Endodermal cell (in vitro differentiated cells): ENCODE measurements around the gene BGLAP. TPM values are rescaled to one million over a fixed set of nuclear protein-coding genes. Genes with fewer than 3 reads are reported as not detected.

Source experiments
- DNase-seq: peaks from one replicate; pipeline ENCODE4 v3.0.0-alpha.2; 2017
- H3K27ac ChIP-seq: 2 replicates; pipeline ENCODE4 v1.5.1; 2013; ENCODE audit warnings: mild to moderate bottlenecking, low read depth, low read length, moderate library complexity
- H3K27me3 ChIP-seq: 2 replicates; pipeline ENCODE4 v1.6.1; 2013; ENCODE audit warnings: mild to moderate bottlenecking, low read length, moderate library complexity; ENCODE audit not compliant: insufficient read depth, control insufficient read depth, poor library complexity, severe bottlenecking
- H3K36me3 ChIP-seq: 2 replicates; pipeline ENCODE4 v1.7.0; 2013; ENCODE audit warnings: mild to moderate bottlenecking, low read length, moderate library complexity; ENCODE audit not compliant: control insufficient read depth, insufficient read depth
- H3K4me1 ChIP-seq: one replicate; pipeline ENCODE4 v1.7.0; 2013; ENCODE audit warnings: low read length; ENCODE audit not compliant: control insufficient read depth, insufficient read depth
- H3K4me3 ChIP-seq: 2 replicates; pipeline ENCODE4 v1.5.1; 2013; ENCODE audit warnings: mild to moderate bottlenecking, low read length, moderate library complexity
- H3K9ac ChIP-seq: 2 replicates; pipeline ENCODE4 v1.6.1; 2013; ENCODE audit warnings: mild to moderate bottlenecking, low read length, moderate library complexity; ENCODE audit not compliant: poor library complexity, severe bottlenecking; ENCODE audit errors: extremely low read depth
- H3K9me3 ChIP-seq: 2 replicates; pipeline ENCODE4 v1.6.1; 2013; ENCODE audit warnings: mild to moderate bottlenecking, low read length, moderate library complexity; ENCODE audit not compliant: control insufficient read depth
- H3K27ac Mint-ChIP-seq: 2 replicates; pipeline ENCODE4 v1.8.0; 2020; ENCODE audit warnings: mixed read lengths
- H3K27me3 Mint-ChIP-seq: 2 replicates; pipeline ENCODE4 v1.8.0; 2021; ENCODE audit warnings: mild to moderate bottlenecking, mixed read lengths; ENCODE audit not compliant: insufficient read depth
- H3K36me3 Mint-ChIP-seq: 2 replicates; pipeline ENCODE4 v1.8.0; 2020; ENCODE audit warnings: low read depth, mixed read lengths
- H3K4me1 Mint-ChIP-seq: 2 replicates; pipeline ENCODE4 v1.8.0; 2020; ENCODE audit warnings: mixed read lengths
- H3K4me3 Mint-ChIP-seq: 2 replicates; pipeline ENCODE4 v1.8.0; 2020; ENCODE audit warnings: mild to moderate bottlenecking, moderate library complexity, mixed read lengths
- H3K9me3 Mint-ChIP-seq: 2 replicates; pipeline ENCODE4 v1.8.0; 2020; ENCODE audit warnings: mild to moderate bottlenecking, mixed read lengths
- CTCF ChIP-seq: fragments of 200-600 bp; sonication (generic); conservative IDR thresholded peaks from 2 replicates; pipeline ENCODE4 v1.5.0; 2021; ENCODE audit warnings: antibody characterized with exemption, mild to moderate bottlenecking
- WGBS, 2 experiments: methylation state at CpG; one replicate each; pipeline versions ENCODE4 v1.1.5 to v1.1.7; 2013; ENCODE audit warnings: missing lambda C conversion rate in 2 of 2, mixed read lengths in 1 of 2; ENCODE audit not compliant: insufficient coverage in 1 of 2, insufficient read length in 1 of 2; 5-methylcytosine and 5-hydroxymethylcytosine counted together
- long read RNA-seq, 4 experiments: library from polyadenylated mRNA in 2 of 4; library from RNA in 1 of 4; library from capped mRNA in 1 of 4; stranded (forward) in 3 of 4; unstranded in 1 of 4; transcript quantifications; one replicate each; pipeline ENCODE4 v2.0.0, GENCODE V29; 2020 to 2021; ENCODE audit warnings: inconsistent platforms in 1 of 4
- polyA plus RNA-seq, 2 experiments: library from polyadenylated mRNA; stranded (reverse); fragments of 50-300 nt; gene quantifications; one replicate each; pipeline ENCODE4 v1.2.3, GENCODE V29; 2013
- total RNA-seq, 2 donors: library from RNA; stranded (reverse); fragmentation: NEBNext Ultra II Directional in 1 of 2; extraction: Animal tissue kit (Norgen Biotek cat#: 25700) in 1 of 2; gene quantifications; 2 replicates in 1 of 2; 3 replicates in 1 of 2; pipeline ENCODE4 v1.2.1, GENCODE V29; 2021

Gene BGLAP
- 1 to 10 TPM; 4.6 to 5.4 TPM for total RNA-seq
- 2.2 TPM for polyA plus RNA-seq (2013, experiment 1 of 2)
- 2.8 TPM for polyA plus RNA-seq (2013, experiment 2 of 2)
- long read RNA-seq, experiment 1, result 0 reads
- long read RNA-seq, experiment 2, result 0 reads
- long read RNA-seq, experiment 3, result 0 reads
- long read RNA-seq, experiment 4, result 0 reads

GRCh38 chr1:156241926-156242325 lies at the start of gene BGLAP:
BGLAP (plus strand) TSS chr1:156242184; CDS start chr1:156242232, 48 bp downstream.
- 91% methylated on average over 5 to 14 of the region's 14 CpGs for WGBS, 2 experiments
- Histone ChIP-seq H3K27ac (no peak within 1 kb of the TSS), H3K27me3 (no peaks in the 10 kb centered on the region), H3K4me1 (no peaks in the 10 kb centered on the region), H3K36me3 (peaks cover 24% of the 10 kb centered on the region), H3K4me3 (no peak within 1 kb of the TSS), H3K9ac (no peak within 1 kb of the TSS), H3K9me3 (no peaks in the 10 kb centered on the region)
- no peak for DNase-seq
- TF ChIP-seq CTCF, result no peak
- Mint-ChIP-seq H3K27ac (peak within 1 kb of the TSS; percentile 35), H3K4me1 (peaks cover 6% of the 10 kb centered on the region), H3K36me3 (peaks cover 32% of the 10 kb centered on the region), H3K9me3 (no peaks in the 10 kb centered on the region), H3K27me3 (peaks cover 4% of the 10 kb centered on the region), H3K4me3 (no peak within 1 kb of the TSS)

- peaks cover 29% of the 10 kb centered on the region for H3K9me3 ChIP-seq
- Mint-ChIP-seq H3K4me1 (peaks cover 22% of the 10 kb centered on the region), H3K27ac (peak overlapping the region; percentile 91), H3K36me3 (peaks cover 30% of the 10 kb centered on the region), H3K4me3 (peak overlapping the region; percentile 99), H3K9me3 (peaks cover 27% of the 10 kb centered on the region), H3K27me3 (no peaks in the 10 kb centered on the region)
- no peak for TF ChIP-seq CTCF
- H3K9ac ChIP-seq, result no peak overlapping the region
- DNase-seq, result no peak
- peaks cover 33% of the 10 kb centered on the region for H3K36me3 ChIP-seq
- no peaks in the 10 kb centered on the region for H3K27me3 ChIP-seq
- 92 to 98% methylated on average over 6 to 7 of the region's 7 CpGs for WGBS, 2 experiments
- peak overlapping the region; percentile 95 for H3K4me3 ChIP-seq
- no peak overlapping the region for H3K27ac ChIP-seq
- H3K4me1 ChIP-seq, result peaks cover 8% of the 10 kb centered on the region
These were observed 48.8 kb upstream of the BGLAP start for GRCh38 chr1:156193208-156193487.

- Histone ChIP-seq H3K4me1 (peaks cover 8% of the 10 kb centered on the region), H3K9me3 (peaks cover 23% of the 10 kb centered on the region), H3K36me3 (peaks cover 36% of the 10 kb centered on the region), H3K4me3 (peak within 1 kb of the TSS; percentile 95), H3K9ac (peak within 1 kb of the TSS; percentile 49), H3K27me3 (no peaks in the 10 kb centered on the region), H3K27ac (no peak within 1 kb of the TSS)
- peaks cover 21% of the 10 kb centered on the region for H3K9me3 Mint-ChIP-seq
- H3K36me3 Mint-ChIP-seq, result peaks cover 34% of the 10 kb centered on the region
- peak within 1 kb of the TSS; percentile 91 for H3K27ac Mint-ChIP-seq
- WGBS, 2 experiments, result 29 to 32% methylated on average over 45 to 59 of the region's 59 CpGs
- peaks cover 25% of the 10 kb centered on the region for H3K4me1 Mint-ChIP-seq
- DNase-seq, result peak; percentile 99
- TF ChIP-seq CTCF, result peak; percentile 70
- H3K27me3 Mint-ChIP-seq, result no peaks in the 10 kb centered on the region
- H3K4me3 Mint-ChIP-seq, result peak within 1 kb of the TSS; percentile 99
These were observed 48.3 kb upstream of the BGLAP start, which contains the start of gene SLC25A44 for GRCh38 chr1:156193488-156194299. SLC25A44 (plus strand) TSS chr1:156194104; CDS start chr1:156199848, 5,744 bp downstream.
